Activated T-cell treated with anti-CD3 and anti-CD28 coated beads, Interleukin-2, amount 50 U/mL, for 1 hour (primary cell): Measurements from ENCODE around the gene EHD1.
A peak's percentile ranks its signal among the peaks of the same experiment; 100 is the strongest.
"Not testable (repeated sequence)": the region's sequence is repeated elsewhere in the genome, so short reads cannot be mapped to it uniquely, and the experiment has no call there.

Experiments used
- DNase-seq: peaks from one replicate; pipeline ENCODE4 v3.0.0-alpha.2; 2020

Gene EHD1

DNA sequence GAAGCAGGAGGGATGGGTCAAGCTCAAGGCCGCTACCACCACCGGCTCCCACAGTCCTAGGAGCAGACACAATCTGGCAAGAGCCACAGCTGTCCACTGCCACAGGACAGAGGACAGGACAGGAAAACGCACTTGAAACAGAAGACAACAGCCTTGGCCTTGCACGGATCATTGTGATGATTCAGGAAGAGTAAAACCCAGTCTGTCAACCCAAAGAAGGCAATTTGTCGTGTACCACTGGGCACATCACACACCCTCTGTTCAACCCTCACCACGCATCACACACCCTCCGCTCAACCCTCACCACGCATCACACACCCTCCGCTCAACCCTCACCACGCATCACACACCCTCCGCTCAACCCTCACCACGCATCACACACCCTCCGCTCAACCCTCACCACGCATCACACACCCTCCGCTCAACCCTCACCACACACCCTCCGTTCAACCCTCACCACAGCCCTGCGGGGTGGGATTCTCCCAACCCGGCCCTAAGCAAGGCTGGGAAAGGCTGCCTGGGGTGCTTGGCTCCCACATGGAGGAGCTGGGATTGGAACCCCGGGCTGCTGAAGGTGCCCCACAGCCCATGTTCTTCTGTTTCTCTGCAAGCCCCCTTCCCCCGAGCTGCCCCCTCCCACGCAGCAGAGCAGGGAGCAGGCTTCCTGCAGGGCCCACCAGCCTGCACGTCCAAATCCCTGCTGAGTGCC lies 22.7 kb downstream of the EHD1 start:
- no peak for DNase-seq

DNA sequence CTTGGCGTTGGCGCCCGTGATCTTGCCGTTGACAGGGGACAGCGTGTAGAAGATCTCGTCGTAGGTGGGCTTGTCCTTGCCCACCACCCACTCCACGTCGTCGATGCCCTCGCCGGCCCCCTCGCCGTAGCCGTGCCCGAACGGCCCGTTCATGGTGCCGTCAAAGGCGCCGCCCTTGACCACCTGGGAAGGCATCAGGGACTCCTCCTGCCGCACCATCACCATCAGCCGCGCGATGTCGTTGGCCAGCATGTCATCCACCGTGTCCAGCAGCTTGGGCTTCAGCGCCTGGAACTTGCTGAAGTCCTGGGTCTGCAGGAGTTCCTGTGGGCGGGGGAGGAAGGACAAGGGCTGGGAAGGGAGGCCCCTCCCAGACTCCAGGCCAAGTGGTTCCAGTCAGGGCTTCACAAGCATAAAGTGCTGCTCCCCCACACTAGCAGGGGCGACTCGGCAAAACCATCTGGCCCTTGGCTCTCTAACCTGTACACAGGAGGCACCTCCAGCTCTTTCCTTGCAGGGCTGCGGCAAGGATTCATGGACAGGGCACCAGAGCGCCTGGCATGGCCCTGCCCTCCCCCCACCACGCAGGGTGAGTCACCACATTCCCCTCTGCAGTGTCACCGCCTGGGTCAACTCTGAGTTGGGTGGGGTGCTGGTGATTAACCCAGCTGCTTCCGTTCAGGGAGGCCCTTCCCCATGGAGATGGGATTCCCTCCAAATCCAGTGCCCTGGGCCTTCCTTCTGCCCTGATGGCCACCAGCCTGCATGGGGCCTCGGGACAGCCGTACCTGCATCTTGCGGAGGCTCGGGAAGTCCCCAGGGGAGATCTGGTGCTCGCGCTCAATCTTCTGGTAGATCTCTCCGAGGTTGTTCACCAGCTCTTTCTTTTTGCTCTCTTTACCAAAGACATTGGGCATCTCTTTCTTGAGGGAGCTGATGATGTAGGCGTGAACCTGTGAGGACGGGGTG lies 23.6 kb downstream of the EHD1 start:
- DNase-seq: peak; percentile 65

DNA sequence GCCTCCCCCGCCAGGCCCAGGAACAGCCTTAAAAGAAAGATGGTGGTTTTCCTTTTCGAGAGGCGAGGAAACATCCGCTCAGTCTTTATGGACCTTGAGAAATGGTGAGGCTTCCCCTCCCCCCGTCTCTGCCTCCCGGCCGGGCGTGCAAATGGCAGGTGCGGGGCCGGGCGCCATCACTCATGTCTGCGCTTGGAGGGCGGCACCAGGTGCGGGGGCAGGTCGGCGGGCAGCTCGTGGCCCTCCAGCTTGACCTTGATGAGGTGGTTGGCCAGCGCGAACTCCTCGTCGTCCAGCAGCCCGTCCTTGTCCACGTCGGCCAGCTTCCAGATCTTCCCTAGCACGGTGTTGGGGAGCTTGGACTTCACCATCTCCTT lies 24.3 kb downstream of the EHD1 start:
- no peak for DNase-seq

DNA sequence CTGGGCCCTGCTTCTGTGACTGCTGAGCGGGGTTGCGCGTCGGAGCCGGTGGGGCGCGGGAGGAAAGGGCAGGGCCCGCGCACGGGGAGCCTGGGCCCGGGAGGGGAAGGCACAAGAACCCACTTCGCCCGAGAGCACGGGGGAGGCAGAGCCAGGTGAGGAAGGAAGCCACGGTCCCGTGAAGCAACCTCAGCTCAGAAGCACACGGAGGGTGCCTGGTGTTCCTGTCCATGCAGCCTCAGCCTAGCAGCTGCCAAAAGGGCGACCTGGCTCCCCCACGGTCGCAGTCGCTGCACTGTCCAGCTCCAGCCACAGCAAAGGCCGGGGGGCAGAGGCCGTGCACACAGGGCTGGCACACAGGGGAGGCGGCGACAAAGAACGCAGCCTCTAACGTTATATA lies 24.7 kb downstream of the EHD1 start:
- no peak for DNase-seq

DNA sequence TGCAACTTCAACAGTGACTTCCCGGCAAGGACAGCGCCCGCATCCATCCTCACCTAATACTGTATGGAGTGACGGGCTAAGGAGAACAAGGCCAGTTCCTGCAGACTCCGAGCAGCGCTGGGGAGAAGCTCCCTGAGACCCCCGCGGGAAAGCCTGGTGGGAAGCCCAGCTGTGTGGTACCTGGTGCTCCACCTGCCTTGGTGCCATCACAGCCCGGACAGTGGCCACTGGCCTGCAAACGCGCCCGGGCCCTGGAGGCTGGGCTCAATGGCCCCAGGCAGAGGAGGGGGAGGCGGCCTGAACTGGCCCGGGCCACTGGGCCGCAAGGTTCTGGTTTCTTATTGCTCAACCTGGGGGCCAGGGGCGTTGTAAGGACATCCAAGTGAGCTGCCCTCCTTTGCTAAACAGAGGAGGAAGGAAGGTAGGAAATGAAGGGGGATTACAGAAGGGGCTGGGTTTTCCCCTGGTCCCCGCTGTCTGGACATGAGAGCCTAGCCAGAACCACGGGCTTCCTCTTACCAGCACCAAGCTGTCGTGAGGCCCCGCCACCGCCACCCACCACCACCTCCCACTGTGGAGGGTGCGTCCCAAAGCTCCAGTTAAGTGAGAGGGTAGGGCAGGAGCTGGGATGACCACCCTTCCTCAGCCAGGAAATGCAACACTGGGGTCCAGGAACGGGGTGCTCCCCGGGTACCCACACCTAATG lies 25.5 kb downstream of the EHD1 start:
- no peak for DNase-seq

DNA sequence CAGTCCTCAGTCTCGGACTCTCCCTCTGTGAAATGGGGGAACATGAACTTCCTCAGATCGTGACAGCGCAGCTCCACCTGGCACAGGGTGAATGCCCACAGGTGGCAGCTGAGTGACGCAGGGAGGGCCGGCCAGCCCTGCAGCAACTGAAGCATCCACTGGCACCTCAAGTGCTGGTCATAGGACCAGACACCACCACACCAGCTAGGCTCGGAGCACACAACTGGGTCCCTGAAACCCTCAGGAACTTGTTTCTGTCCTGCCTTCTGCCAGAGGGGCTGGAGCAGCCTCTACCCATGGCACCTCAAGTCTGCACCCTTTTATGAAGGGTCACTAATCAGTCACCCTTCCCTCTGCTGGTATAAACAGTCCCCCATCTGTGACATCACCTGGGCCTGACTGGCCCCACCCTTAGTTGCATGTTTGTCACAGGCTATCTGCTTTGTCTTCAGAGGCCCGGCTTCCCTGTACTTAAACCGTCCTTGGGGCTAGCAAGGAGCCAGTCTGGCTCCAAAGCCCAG lies 26.5 kb downstream of the EHD1 start:
- DNase-seq: no peak

DNA sequence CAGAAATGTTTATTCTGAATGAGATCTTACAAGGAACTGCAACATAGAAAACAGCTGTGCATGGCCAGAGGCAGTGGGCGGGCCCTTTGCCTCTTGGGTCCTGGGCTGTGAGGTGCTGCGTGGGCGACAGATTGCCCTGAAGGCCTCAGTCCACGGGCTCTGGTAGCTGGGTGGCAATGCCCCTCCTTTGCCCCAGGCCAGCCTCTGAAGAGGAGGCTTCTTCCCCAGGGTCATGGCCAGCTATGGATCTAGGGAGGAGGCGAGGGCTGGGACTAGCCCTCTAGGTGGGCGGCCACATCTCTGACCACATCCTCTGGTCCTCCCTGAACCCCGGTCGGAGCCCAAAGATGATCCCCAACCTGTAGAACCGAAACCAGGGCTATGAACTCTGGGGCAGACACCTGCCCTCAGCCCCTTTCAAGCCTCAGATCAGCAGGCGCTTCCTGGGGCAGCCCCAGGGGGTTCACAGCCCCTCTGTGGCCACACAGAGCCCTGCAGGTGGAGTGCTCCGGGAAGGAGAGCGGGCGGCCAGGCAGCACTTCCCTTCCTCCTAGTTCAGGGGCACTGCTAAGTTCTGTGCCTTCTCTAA lies 27.3 kb downstream of the EHD1 start:
- peak; percentile 50 for DNase-seq

DNA sequence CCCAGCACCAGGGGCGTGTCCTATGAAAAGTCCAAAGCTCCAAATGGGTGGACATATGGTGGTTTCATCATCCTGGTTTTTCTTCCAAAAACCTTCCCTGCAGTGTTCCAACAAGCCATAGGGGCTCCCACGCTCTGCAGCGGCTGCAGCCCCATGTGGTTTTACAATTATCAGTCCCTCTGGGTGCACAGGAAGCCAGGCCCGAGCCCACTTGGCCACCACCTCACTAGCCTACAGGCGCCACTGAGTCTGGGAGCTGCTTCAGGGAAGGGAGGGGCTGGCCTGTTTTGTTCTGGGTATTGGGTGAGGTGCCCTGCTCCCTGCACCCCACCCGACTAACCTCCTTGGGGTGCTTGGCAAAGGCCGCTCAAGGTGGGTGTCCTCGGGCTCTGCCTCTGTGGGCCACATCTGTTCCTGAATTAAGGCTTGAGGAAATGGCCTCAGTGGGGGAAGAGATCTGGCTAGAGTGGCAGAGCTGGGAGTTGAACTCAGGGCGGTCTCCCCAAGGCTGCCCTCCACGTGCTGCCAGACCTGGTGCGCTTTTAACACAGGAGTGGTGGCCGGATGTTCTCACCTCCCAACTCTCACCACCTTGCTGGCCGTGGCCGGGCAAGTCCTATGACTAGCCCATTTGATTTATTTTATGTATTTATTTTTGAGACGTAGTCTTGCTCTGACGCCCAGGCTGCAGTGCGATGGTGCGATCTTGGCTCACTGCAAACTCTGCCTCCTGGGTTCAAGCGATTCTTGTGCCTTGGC lies 28.6 kb downstream of the EHD1 start:
- no peak for DNase-seq

DNA sequence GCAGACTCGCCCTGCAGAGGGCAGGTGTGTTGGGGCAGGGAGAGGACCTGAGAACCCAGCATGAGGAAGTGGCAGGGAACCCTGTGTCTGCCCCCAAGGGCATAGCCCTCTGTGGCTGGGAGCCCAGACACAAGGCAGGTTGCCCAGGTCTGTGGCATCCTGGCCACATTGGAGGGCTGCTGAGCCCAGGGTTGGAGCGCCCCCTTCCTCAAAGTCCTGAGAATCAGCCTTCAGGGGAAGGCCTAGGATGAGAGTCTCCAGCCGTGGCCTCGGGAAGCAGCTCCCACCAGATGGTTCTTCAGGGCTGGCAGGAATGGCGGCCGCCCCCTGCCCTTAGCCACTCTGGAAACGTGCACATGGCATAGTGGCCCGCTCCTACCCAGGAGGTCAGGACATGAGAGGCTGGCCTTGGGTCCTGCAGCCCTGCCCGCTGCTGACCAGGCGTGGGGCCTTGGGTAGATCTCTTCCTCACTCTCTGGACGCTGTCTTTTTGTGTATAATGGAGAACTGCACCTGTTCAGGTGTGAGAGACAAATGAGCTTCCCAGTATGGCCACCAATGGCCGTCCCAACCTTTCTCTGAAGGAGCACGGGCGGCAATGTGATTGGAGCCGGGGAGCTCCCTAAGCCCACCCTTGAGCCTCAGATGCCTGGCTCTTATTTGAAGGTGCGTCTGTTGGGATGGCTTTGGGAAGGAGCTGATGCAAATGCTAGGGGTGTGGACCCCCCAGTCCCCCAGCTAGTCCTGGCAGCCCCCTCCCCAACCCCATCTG lies 29.4 kb downstream of the EHD1 start:
- DNase-seq: no peak

DNA sequence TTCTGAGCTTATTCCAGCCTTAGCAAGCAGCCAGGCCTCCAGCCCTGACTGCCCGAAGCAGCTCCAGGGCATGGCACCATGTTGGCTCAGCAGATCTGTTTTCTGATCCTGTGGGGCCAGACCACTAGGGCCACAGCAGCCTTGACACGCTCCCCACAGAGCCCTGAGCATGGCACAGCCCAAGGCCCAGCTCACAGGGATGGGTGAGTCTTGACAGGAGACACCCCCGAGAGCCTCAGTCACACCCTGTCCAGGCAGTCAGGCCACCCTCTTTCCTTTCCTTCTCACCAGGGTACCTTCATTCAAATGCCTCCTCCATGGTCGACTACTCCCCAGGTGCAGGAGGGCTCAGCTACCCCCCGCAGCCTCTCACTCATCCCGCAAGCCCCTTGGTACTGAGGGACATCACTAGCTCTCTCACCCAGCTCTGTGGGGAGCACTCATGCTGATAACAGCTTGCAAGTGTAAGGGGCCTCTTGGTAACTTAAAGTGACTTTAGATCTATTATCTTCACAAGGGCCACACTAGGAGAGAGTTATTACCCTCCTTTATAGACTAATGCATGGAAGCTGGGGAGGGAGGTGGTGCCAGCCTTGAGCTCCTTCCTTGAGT lies 30.1 kb downstream of the EHD1 start:
- DNase-seq: no peak

DNA sequence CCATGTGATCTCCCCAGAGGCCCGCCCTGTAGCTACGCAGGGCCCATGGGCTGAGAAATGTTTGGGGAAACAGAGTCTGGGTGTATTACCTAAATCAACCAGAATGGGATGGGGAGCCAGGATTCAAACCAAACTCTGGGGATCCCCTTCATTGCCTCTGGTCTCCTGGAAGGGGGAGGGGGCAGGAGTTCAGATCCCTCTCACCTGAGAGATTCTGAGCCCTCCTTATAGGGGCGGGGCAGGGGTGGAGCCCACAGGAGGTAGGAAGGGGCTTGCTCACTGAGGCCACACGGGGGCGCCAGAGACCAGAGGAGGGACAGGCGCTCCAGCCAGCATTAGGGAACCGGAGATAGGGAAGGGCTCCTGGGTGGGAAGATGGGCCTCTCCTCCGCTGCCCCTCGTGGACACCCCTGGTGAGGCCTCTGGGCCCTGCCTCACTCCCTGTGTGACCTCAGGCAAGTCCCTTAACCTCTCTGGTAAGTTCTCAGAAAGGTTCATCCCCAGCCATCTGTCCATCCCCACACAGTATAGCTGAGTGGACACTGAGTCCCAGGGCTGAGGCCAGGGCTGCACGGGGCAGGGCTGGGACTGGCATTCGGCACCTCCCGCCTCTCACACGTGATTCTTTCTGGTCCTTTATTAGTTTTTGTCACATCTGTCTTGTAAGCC lies 31.3 kb downstream of the EHD1 start:
- DNase-seq: peak; percentile 93

DNA sequence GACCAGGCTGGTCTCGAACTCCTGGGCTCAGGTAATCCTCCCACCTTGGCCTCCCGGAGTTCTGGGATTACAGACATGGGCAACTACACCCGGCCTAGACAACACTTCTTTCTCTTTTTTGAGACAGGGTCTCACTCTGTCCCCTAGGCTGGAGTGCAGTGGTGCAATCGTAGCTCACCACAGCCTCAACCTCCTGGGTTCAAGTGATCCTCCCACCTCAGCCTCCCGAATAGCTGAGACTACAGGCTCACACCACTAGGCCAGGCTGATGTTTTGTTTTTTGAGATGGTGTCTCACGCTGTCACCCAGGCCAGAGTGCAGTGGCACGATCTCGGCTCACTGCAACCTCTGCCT lies 32.7 kb downstream of the EHD1 start:
- not testable (repeated sequence) for DNase-seq

DNA sequence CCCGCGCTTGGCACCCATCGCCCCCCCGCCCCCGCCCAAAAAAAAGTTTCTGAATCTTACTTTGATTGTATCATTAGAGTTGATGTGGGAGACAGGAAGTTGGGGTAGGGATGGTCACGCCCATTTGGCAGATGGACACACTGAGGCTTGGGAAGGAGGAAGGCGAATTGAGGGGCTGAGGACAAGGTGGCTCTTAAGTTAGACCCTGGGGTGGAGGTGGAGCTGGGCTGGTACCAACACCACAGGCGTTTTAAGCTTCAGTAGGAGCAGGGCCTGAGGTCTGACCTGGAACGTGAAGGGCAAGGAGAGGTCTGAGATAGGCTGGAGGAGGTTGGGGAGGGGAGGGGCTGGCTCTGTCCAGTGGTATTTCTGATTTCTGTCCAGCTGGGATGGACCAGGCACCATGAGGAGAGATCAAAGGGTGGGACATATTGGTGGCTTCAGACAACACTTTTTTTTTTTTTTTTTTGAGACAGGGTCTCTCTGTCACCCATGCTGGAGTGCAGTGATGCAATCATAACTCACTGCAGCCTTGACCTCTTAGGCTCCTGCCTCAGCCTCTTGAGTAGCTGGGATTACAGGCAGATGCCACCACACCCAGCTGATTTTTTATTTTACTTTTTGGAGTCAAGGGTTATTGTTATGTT lies 33.2 kb downstream of the EHD1 start:
- no peak for DNase-seq

DNA sequence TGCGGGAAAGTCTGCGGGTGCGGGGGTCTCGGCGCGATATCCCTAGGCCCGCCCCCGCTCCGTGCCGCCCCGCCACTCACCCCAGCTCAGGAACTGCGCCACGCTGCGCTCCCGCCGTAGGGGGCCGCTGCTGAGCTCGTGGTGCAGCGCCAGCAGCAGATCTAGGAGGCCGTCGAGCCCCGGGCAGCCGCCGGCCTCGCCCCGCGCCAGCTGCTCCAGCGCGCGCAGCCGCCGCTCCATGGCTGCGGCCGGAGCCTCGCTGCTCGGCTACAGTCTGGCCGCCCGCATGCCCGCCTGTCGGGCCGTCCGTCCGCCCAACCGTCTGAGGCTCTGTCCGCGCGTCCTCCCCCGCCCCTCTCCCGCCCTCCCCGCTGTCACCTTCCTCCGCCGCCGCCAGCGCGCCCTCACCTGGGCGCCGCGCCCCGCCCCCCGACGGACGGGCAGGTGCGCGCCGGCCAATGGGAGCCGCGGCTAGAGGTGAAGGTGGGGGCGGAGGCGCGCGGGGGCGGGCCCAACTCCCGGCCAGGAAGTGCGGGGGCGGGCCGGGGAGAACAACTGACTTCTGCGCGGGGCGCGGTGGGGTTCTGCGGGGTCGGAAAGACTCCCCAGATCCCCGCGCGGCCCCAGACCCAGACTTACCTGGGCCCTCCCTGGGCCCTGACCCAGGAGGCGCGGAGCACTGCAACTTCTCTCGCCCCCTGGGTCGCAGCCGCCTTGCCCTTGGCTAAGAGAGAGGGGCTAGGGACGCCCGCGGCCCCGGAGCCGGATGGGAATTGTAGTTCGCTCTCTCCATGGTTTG lies 33.9 kb downstream of the EHD1 start, which contains the start of gene CDC42BPG:
Gene CDC42BPG, minus strand, starts transcription at position 324 of the 799 bp plus-strand sequence. Its CDS starts 84 bp downstream, at position 240.
- DNase-seq: peak; percentile 81

DNA sequence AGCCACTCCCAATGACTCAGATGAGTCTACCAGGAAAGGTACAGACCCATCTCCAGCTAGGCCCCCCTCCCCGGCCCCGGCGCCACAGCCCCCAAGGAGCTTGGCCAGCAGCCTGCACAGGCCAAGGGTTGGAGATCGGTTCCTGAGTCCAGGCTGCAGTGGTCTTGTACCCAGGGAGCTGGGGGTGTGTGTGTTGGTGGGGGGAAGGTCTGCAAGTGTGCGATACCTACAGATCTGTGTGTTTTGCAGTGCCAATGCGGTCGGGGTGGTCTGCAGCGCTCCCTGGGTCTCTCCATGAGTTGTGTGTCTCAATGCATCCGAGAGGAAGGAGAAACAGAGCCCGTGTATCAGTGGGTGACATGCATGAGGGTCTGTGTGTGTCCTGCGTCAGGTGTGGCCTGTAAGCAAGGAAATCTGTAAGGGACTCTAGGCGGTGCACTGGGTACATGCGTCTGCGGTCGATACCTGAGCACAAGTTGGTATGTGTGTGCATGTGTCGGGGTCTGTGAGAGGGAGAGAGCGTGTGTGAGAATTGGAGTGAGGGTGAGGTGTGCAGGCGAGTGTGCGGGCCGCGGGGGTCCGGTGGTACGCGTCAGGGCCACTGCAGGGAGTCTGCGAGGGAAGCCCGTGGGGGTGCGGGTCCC lies 34.6 kb downstream of the EHD1 start:
- DNase-seq: no peak

DNA sequence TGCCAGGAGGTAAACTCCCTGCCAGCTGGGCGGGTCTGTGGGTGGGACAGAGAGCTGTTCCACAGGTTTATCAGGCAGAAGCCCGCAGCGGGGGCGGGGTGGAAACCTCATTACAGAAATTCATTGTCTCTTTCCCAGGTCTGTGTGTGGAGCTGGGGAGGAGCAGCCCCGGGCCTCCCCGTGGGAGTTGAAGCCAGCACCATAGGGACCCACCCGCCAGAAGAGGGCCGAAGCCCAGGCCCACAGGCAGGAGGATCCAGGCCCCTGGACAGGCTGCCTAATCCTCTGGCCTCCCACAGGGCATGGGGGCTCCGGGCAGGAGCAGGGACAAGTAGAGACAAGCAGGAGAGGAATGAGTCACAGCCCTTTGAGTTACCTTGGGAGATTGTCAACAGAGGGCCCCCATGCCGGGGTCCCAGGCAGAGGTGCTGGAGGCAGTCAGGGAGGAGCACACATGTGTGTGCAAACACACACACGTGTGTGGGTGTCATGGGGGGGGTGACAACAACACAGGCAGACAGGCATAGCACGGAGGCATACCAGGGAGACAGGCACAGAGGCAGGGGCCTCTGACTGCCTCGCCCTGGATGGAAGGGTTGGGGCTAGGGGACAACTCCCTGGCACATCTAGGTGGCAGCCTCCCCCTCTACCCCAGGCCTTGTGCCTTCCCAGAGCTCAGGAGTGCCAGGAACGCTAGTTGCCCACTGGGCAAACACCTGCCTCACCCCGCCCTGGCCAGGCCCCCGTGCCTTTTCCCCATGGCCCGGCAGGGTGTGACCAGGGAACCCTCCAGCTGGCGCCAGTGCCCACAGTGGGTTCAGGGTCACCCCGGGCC lies 35.4 kb downstream of the EHD1 start:
- no peak for DNase-seq

DNA sequence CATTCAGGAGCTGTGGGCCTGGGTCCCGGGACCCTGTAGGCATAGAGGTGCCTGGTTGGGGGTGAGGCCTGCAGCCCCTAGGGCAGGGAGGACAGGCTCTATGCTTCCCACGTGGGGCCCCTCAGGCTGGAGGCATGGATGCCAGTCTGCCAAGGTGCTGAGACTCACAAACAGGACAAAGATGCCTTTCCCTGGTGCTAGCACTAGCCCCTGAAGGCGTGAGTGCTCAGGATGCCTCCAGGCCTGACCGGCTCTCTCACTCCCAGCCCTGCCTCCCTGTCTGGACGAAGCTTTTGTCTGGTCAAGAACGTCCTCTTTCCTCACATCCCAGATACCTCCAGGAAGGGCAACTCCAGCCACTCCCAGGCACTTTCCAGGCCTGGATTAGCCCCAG lies 36.1 kb downstream of the EHD1 start:
- no peak for DNase-seq
